T-helper 2 cell (primary cell): Measurements from ENCODE around the gene MPRIP.
"Not testable (repeated sequence)": the region's sequence is repeated elsewhere in the genome, so short reads cannot be mapped to it uniquely, and the experiment has no call there.

Experiments used
- DNase-seq, 5 experiments: peaks; one replicate each; pipeline versions ENCODE4 v3.0.0 to v3.0.0-alpha.2; 2012 to 2022

MPRIP gene

DNA sequence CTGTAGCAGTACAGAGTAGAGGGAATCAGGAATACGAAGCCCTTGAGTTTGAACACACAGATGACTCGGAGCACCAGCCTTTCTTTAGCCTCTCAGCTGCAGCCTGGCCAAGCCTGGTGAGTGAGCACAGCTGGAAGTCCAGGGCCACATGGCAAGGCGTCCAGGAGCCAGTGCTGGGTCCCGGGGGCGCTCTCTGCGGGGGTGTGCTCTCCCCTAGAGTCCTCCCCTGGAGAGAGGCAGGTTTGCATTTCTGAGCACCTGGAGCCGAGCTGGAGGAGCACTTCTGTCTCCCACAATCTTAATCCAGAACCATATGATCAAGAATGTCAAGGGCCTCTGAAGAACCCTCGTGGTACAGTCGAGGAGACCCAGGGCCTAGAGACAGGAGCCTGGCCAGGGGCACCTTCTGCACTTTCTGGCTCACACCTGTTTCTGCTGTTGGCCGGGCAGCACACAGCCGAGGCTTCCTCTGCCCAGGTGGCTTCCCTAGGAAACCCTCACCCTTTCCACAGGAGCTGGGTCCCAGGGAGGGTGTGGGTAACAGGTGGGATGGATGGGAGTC lies 85.6 kb downstream of the MPRIP start:
- no peak for DNase-seq

GRCh38 chr17:17128476-17129075 lies 86.3 kb downstream of the MPRIP start:
- no peak for DNase-seq

- no peak for DNase-seq
Measured at GRCh38 chr17:17129466-17129865, 87.2 kb downstream of the MPRIP start.

DNA sequence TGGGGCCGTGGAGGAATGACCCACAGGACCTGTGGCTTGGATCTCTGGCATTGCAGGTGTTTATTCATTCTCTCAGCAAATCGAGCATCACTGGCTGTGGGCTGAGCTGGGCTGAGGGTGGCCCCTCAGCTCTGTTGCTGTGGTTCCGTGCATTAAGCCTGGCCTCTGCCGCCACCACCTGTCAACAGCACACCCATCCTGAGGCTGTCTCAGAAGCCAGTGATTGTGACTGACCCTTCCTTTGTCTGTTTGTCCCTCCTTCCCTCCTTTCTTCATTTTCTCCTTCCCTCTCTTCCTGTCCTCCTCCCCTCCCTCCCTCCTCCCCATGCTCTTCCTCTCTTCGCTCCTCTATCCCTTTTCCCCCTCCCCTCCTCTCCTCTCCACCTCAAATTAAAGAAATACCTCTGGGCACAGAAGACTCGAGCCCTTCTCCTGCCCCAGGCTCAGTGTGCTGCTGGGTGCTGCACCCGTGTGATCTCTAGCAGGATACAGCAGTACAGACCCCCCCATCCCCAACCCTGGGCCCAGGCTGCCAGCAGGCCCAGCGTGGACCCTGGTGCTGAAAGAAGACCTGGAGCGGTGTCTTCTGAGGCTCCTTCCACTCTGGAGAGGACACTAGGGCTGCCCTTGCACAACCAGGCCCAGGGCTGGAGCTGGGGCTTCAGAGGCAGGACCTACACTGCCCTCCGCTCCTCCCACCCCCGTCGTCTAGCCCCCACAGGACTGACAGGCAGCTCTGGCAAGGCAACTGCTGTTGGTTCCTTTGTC lies 88.0 kb downstream of the MPRIP start:
- no peak for DNase-seq

DNA sequence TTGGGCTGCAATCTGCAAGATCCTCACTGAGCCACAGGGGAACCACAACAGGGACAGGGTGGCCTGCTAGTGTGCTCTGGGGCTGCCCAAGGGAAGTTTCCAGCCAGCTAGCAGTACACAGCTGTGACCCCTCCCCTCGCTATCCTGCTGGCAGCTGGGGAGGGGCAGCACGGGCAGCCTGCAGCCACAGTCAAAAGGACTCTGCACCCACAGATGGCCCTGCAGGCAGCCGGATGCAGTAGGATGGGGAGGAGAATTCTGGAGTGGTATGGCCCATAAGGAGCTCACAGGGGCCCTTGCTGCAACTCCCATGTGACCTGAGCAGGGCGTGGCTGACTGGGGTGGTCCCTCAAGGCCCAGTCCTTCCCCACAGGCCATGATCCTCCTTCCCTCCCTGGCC lies 89.6 kb downstream of the MPRIP start:
- no peak for DNase-seq

DNA sequence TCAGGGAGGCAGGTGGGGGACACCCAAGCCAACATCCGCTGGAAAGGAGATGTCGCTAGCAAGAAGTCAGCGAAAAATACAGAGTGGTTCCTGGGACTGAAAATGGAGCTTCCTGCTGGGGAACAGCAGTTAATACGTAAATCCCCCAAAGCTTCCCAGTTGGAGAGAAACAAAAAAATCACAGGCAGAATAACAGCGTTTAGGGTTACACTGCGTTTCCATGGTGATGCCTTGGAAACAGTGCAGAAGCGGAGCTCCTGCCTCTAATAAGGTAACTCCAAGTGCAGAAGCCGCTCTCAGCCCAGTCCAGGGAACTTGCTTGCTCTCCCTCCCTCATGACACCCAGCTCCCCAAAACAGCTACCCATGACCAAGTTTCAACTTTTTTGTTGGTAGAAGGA lies 90.5 kb downstream of the MPRIP start:
- no peak for DNase-seq

- no peak for DNase-seq
Measured at GRCh38 chr17:17134051-17134956, 92.0 kb downstream of the MPRIP start.

DNA sequence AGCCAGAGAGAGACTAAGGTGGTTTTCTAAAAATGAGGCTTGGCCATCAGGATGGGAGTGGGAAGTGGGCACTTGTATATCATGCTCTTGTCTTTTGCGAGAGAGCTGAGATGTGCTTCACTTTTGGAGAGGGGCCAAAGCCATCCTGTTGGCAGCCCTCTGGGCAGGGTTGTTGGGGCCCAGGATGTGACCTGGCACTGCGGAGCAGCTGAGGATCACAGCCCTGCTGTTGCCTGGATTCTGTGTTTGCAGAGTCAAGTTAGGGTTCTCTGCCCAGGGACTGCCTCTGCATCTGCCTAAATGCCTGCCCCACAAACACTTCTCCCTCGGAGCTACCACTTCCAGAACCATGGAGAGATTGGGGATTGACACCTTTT lies 92.7 kb downstream of the MPRIP start:
- no peak for DNase-seq

GRCh38 chr17:17136221-17136620 lies 94.0 kb downstream of the MPRIP start:
- DNase-seq = not testable (repeated sequence)

- DNase-seq = no peak
Measured at GRCh38 chr17:17137731-17138585, 95.7 kb downstream of the MPRIP start.

GRCh38 chr17:17139972-17140589 lies 97.8 kb downstream of the MPRIP start:
- no peak for DNase-seq

GRCh38 chr17:17140590-17140980 lies 98.3 kb downstream of the MPRIP start:
- no peak for DNase-seq

DNA sequence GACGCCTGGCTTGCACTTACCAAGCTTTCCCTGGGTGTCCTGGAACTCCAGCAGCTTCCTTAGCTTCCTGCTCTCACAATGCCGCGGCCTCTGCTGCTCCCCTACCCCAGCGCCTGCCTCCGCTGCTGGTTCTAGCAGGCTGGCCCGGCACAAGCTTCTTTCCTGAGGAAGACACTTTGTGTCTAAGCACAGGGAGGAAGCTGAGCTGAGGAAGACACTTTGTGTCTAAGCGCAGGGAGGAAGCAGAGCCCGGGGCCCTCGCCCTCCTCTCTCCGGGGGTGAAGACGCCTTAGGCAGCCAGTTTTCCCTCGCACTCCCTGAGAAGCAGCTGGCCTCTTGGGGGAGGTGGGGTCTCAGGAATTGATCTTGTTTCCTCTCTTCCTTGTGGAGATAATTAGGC lies 99.0 kb downstream of the MPRIP start:
- no peak for DNase-seq

GRCh38 chr17:17141860-17142552 lies 99.7 kb downstream of the MPRIP start:
- DNase-seq = peak in 4 of 5 experiments; percentile 37 to 69 (median 47)

DNA sequence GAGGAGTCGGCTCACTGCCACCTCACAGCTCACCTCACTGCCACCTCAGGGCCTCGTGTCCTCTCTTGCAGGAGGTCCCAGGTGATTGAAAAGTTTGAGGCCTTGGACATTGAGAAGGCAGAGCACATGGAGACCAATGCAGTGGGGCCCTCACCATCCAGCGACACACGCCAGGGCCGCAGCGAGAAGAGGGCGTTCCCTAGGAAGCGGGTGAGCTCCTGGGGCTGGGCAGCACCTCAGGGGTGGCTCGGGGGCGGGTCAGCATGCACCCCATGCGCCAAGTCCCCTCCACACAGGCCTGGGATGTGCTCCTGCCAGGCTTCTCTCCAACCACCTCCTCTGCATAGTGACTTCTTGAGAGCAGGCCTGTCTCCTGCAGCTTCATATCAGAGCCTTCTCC lies 100.3 kb downstream of the MPRIP start:
- no peak for DNase-seq

DNA sequence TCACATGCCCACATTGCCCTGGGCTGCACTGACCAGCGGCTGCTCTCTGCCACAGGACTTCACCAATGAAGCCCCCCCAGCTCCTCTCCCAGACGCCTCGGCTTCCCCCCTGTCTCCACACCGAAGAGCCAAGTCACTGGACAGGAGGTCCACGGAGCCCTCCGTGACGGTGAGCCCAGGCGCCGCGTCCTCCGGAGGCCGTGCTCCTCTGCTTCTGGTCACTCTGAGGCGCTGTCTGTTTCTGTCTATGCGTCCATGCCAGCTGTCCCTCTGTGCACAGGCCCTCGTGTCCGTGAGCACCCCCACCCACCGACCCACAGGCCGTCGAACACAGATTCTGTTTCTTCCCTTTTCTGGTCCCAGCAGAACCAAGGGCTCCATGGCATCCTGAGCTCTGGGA lies 101.2 kb downstream of the MPRIP start:
- no peak for DNase-seq

DNA sequence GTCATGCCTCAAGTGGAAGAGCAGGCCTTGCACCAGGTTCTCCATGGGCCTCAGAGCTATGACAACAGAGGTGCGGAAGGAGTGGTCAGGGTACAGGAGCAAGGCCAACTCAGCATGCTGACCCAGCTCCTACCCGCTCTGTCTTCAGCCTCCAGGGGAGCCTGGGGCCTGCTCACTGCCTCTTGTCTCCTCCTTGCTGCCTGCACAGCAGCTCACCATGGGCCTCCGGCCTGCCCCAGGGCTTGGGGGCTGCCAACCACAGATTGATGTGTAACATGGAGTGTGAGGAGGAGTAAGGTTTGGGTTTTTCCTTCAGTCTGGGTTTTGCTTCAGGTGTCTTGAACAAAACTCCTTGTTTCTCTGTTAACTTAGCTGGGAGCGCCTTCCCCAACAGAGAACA lies 101.8 kb downstream of the MPRIP start:
- no peak for DNase-seq

DNA sequence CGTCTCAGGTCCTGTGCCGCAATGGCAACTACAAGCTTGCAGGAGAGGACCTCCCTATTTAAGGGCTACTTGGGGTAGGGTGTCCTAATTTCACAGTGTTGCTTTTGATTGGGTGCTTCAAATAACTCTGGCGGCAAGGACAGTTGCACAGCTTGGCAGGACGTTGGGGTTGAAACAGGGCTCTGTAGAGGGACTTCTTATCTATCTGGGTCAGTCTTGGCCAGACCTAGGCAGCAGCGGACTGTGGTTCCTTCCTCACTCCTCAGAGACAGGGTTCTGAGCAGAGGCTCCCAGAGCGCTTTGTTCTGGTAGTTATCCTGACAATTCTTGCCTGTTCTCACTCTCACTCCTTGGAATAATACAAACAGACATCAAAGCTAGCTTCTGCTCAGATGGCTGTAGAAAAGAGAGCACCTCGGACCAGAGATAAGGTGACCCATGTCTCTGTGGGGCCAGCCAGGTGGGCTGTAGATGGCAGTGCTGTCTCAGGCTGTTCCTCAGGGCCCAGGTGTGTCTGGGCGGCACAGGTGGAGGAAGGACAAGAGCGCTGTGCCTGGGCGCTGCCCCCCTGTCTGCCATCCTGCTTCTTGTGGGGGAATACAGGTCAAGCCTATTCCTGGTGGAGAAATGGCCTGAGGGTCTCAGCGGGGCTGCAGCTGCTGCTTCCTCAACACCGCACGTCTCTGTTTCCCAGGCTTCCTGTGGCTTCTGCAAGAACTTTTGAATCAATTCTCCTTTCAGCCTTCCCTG lies 102.8 kb downstream of the MPRIP start:
- no peak for DNase-seq

DNA sequence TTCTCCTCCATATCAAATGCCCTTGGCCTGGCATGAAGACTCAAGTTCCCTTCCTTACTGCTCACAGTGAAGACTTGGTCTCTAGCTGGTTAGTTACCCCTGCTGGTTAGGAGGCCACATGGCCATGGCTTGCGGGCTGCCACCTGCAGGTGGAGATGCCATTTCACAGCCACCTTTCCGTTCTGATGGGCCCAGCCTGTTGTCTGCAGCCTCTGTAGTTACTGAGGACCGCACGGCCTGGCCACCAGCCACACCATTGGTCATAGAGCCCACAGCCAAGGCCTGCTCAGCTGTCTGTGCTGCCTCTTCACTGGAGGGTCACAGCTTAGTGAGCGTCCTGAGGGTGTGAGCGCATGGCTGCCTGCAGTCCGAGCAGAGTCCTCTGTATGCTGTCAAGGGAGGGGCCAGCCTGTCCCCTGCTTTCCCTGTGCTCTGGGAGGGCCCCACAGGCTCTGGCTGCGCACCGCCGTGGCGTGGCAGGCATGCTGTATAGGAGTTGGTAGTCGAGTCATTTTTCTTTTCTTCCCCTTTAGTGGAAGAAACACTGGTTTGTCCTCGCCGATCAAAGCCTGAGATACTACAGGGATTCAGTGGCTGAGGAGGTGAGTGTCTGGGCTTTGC lies 104.6 kb downstream of the MPRIP start:
- peak in 1 of 5 experiments; percentile 46 for DNase-seq

DNA sequence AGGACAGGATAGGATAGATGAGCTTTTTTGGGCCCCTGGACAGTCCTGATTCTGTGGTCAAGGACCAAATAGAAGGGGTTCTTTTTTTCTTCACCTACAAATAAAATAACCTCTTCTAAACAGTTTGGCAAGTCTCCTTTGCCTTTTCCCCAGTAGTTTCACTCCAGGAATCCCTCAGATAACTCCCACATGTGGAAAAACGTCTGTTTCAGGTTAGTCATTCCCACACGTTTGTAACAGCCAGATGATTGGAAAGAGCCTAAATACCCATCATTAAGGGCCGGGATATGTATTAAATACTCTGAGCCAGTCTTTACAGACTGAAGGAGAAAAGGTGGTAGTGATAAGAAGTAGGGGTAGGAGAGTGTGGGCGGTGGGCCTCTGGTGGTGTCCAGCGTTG lies 105.6 kb downstream of the MPRIP start:
- DNase-seq = no peak
